ENCODE data around the gene TMEM179. TPM values are rescaled to one million over a fixed set of nuclear protein-coding genes. Genes with fewer than 3 reads are reported as not detected.

Gene TMEM179
- total RNA-seq, 1 experiment from 2014 or later = not detected

DNA sequence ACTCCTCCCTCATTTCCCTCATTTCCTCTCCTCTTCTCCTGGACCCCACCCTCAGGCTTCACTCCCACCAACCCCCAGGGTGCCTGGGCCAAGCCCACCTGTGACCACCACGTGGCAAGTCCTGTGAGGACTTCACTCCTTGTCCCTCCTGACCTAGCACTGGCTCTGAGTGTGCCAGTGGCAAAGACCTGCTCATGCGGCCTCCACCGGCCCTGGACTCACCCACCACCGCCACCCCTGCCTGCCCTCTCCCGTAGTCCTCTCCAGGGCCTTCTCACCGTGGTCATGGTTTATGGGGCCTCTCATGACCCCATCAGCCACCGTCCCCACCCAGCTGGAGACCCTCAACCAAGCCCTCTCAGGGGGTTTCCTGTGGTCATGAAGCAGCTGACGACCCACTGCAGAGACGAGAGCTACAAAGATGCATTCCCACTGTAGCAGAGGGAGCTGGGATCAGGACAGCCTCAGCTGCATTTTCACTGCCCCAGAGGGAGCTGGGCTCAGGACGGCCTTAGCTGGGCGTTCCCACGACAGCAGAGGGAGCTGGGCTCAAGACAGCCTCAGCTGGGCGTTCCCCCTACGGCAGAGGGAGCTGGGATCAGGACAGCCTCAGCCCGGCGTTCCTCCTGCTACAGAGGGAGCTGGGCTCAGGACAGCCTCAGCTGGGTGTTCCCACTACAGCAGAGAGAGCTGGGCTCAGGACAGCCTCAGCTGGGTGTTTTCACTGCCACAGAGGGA lies 28.2 kb downstream of the TMEM179 start:
- H3K4me1 Mint-ChIP-seq (ENCODE audit: low read depth, unreplicated experiment) = no peaks in the 10 kb centered on the region
- H3K4me3 Mint-ChIP-seq (ENCODE audit: unreplicated experiment) = no peak overlapping the region
- H3K27ac Mint-ChIP-seq (ENCODE audit: unreplicated experiment) = no peak overlapping the region
- H3K36me3 Mint-ChIP-seq (ENCODE audit: insufficient read depth, unreplicated experiment) = no peaks in the 10 kb centered on the region
- DNase-seq = peak; percentile 22 to 46
- TF ChIP-seq, protein P1, sequence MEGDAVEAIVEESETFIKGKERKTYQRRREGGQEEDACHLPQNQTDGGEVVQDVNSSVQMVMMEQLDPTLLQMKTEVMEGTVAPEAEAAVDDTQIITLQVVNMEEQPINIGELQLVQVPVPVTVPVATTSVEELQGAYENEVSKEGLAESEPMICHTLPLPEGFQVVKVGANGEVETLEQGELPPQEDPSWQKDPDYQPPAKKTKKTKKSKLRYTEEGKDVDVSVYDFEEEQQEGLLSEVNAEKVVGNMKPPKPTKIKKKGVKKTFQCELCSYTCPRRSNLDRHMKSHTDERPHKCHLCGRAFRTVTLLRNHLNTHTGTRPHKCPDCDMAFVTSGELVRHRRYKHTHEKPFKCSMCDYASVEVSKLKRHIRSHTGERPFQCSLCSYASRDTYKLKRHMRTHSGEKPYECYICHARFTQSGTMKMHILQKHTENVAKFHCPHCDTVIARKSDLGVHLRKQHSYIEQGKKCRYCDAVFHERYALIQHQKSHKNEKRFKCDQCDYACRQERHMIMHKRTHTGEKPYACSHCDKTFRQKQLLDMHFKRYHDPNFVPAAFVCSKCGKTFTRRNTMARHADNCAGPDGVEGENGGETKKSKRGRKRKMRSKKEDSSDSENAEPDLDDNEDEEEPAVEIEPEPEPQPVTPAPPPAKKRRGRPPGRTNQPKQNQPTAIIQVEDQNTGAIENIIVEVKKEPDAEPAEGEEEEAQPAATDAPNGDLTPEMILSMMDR (IDR thresholded peaks at IDR 0.05; ENCODE audit: insufficient read depth in 1 of 2, low read depth in 1 of 2, low read length in 1 of 2, severe bottlenecking in 1 of 2, unreplicated experiment in 1 of 2) = no peak
- Histone ChIP-seq H3K4me1 (peaks cover 17% of the 10 kb centered on the region), H3K36me3 (ENCODE audit: control insufficient read depth, insufficient read depth, low read length) (no peaks in the 10 kb centered on the region), H3K9me3 (no peaks in the 10 kb centered on the region), H3K4me3 (ENCODE audit: low read depth, low read length) (no peak overlapping the region), H3K27me3 (replicated peaks; ENCODE audit: control insufficient read depth, insufficient read depth, low read length) (no peaks in the 10 kb centered on the region)
- ChIA-PET POLR2A (interaction anchor here (0.7 to 0.8 kb wide), 2 partner anchors 11 to 111 kb away, joined by 3 to 5 read pairs; no protein-coding TSS in a partner anchor), CTCF (interaction anchor here (0.5 to 1.6 kb wide), 4 partner anchors 10 to 499 kb away, joined by 3 to 10 read pairs (median 4); no protein-coding TSS in a partner anchor)
- no TSS peak for BruUV-seq (replicated peaks)
- H3K27me3 Mint-ChIP-seq (ENCODE audit: insufficient read depth, unreplicated experiment) = no peaks in the 10 kb centered on the region
- intact Hi-C loops (cut with micrococcal nuclease; ENCODE audit: unreplicated experiment) = loop anchor here (2.0 kb wide), 1 partner anchor 62 kb away; no protein-coding TSS in a partner anchor
- no peaks in the 10 kb centered on the region for H3K9me3 Mint-ChIP-seq (ENCODE audit: unreplicated experiment)

DNA sequence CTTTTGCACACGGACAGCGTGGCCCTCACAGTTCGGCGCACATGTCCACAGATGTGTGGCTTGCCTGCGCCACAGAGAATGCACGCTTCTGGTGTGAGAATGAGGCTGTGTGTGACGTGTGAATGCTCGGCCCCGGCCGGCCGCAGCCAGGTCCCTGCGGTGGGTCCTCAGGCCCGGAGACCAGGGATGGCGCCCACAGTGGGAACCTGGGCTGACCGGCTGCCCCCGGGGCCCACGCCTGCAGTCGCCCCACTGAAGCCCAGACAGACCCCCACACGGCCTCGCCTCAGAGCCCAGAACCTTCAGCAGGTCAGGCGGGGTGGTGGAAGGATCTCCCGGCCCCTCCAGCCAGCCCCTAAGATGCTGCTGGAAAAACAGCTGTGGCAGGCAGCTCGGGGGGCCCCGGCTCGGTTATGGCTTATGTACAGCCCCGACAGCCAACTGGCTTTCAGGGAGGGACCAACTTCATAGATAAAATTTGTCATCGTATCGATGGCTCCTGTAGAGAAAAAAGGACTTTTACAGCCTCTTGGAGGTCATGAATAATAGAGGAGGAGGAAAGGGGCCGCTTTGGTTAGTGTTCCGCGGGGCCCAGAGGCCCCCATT lies 29.5 kb downstream of the TMEM179 start:
- POLR2A ChIA-PET = no interaction called here

DNA sequence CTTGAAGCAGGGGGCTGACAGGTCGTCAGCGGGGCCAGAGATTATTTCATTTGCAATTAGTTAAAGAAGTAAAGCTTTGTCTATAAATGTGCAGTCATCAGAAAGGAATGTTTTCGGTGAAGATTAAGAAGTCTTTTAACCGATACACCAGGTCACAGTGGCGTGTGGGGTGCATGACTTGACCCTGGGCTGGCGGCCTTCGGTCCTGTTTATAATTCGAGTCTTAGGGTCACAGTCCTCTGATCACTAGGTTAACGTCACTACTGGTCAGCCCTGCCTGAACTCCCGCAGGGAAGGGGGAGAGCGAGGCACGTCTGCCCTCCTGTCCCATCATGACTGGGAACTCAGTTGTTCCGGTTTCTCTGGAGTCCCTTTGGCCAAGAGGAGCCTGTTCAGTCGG lies 30.0 kb downstream of the TMEM179 start:
- H3K36me3 ChIP-seq (ENCODE audit: control insufficient read depth, insufficient read depth, low read length) = no peaks in the 10 kb centered on the region
- DNase-seq = no peak
- H3K27me3 ChIP-seq (replicated peaks; ENCODE audit: control insufficient read depth, insufficient read depth, low read length) = no peaks in the 10 kb centered on the region
- Mint-ChIP-seq H3K4me1 (ENCODE audit: low read depth, unreplicated experiment) (no peaks in the 10 kb centered on the region), H3K27ac (ENCODE audit: unreplicated experiment) (no peak overlapping the region), H3K4me3 (ENCODE audit: unreplicated experiment) (no peak overlapping the region), H3K36me3 (ENCODE audit: insufficient read depth, unreplicated experiment) (no peaks in the 10 kb centered on the region), H3K9me3 (ENCODE audit: unreplicated experiment) (no peaks in the 10 kb centered on the region), H3K27me3 (ENCODE audit: insufficient read depth, unreplicated experiment) (no peaks in the 10 kb centered on the region)
- intact Hi-C loops (cut with micrococcal nuclease; ENCODE audit: unreplicated experiment) = no loop called here
- no peaks in the 10 kb centered on the region for H3K9me3 ChIP-seq
- CTCF ChIA-PET = no interaction called here
- TF ChIP-seq, protein P1 (IDR thresholded peaks at IDR 0.05; ENCODE audit: insufficient read depth in 1 of 2, low read depth in 1 of 2, low read length in 1 of 2, severe bottlenecking in 1 of 2, unreplicated experiment in 1 of 2) = no peak
- BruUV-seq (replicated peaks) = no TSS peak
- peaks cover 17% of the 10 kb centered on the region for H3K4me1 ChIP-seq
- POLR2A ChIA-PET = no interaction called here
- no peak overlapping the region for H3K4me3 ChIP-seq (ENCODE audit: low read depth, low read length)

More for the DNA sequence above, 29.5 kb downstream of the TMEM179 start:
- intact Hi-C loops (cut with micrococcal nuclease; ENCODE audit: unreplicated experiment) = no loop called here
- CTCF ChIA-PET = no interaction called here
- Mint-ChIP-seq H3K9me3 (ENCODE audit: unreplicated experiment) (no peaks in the 10 kb centered on the region), H3K4me3 (ENCODE audit: unreplicated experiment) (no peak overlapping the region), H3K27me3 (ENCODE audit: insufficient read depth, unreplicated experiment) (no peaks in the 10 kb centered on the region), H3K4me1 (ENCODE audit: low read depth, unreplicated experiment) (no peaks in the 10 kb centered on the region), H3K36me3 (ENCODE audit: insufficient read depth, unreplicated experiment) (no peaks in the 10 kb centered on the region), H3K27ac (ENCODE audit: unreplicated experiment) (no peak overlapping the region)
- no TSS peak for BruUV-seq (replicated peaks)
- H3K4me1 ChIP-seq = peaks cover 17% of the 10 kb centered on the region
- H3K27me3 ChIP-seq (replicated peaks; ENCODE audit: control insufficient read depth, insufficient read depth, low read length) = no peaks in the 10 kb centered on the region
- TF ChIP-seq, protein P1 (IDR thresholded peaks at IDR 0.05; ENCODE audit: insufficient read depth in 1 of 2, low read depth in 1 of 2, low read length in 1 of 2, severe bottlenecking in 1 of 2, unreplicated experiment in 1 of 2) = no peak
- no peak overlapping the region for H3K4me3 ChIP-seq (ENCODE audit: low read depth, low read length)
- DNase-seq = no peak
- no peaks in the 10 kb centered on the region for H3K36me3 ChIP-seq (ENCODE audit: control insufficient read depth, insufficient read depth, low read length)
- no peaks in the 10 kb centered on the region for H3K9me3 ChIP-seq

Data from Caco-2 (cell line).